RCC 7860 (cell line): Measurements from ENCODE around the gene MINK1.
"Not testable (repeated sequence)": the region's sequence is repeated elsewhere in the genome, so short reads cannot be mapped to it uniquely, and the experiment has no call there.

Experiments
- DNase-seq: peaks from one replicate; pipeline ENCODE4 v3.0.0-alpha.2; 2015; ENCODE audit warnings: low spot score
- FAIRE-seq: peaks from 2 replicates; lab custom pipeline; 2012; peaks lifted over from hg19 to GRCh38; lab: Jason Lieb, UNC

MINK1 gene

DNA sequence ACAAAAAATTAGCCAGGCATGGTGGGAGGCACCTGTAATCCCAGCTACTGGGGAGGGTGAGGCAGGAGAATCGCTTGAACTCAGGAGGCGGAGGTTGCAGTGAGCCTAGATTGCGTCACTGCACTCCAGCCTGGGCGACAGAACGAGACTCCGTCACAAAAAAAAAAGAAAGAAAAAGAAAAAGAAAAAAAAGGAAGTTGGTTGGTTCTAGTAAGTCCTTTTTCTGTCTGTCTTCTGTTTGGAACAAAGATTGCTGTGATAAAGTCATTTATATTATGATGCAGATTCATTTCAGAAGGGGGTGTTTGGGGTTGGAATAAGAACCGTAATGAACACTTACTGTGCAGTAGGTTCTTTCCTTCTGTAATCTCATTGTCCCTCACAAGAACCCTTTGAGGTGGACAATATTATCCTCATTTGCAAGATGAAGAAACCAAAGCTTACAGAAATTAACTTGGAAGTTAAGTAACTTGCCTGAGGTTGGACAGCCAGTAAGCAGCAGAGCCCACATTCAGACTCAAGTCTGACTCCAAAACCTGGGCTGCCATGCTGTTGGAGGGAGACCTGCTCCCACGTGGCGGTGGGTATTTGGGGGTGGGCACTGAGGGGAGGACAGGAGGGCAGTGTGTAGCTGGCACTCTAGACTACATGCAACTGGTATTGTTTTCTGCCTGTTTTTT, 10.3 kb downstream of the MINK1 start:
- DNase-seq (no peak), FAIRE-seq (no peak)

DNA sequence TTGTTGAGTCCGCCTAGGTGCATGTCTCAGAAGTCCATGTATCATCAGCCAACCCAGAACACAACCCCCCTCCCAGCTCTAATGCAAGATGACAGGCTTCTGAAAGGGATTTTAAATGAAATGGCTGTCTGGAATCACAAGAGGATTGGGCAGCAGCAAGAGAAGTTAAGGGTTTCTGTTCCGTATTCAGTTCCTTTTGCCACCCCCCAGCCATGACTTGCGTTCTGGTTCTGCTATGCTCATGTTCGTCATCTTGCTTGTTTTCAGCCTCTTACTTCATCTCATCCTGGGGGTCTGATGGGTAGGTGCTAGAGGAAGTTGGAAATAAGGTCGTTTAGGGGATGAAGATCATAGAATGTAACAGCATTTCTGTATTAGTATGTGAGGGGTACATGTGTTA, 12.0 kb downstream of the MINK1 start:
- DNase-seq = no peak
- no peak for FAIRE-seq

DNA sequence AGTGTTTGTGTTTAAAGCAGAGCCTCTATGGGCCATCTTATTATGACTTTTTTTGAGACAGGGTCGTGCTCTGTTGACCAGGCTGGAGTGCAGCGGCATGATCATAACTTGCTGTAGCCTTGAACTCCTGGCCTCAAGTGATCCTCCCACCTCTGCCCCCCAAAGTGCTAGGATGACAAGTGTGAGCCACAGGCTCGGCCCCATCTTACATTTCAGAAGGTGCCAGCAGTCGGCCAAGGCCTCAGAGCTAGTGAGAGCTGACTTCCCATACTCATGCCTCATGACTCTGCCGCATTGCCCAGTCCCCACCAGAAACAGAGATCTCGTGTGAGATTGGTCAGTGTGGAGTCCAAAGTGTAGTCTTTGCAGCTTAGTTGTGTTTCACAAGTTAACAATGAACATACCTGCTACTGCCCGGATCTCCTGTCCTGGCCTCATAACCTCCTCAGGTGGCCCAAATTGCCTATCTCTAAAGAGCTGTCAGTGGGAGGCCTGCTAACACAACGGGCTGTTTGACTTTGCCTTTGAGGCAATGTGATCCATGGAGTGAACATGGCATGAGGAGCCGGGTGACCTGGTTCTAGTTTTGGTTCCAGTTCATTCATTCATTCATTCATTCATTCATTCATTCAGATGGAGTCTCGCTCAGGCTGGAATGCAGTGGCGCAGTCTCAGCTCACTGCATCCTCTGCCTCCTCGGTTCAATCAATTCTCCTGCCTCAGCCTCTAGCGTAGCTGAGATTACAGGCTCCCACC, 13.7 kb downstream of the MINK1 start:
- FAIRE-seq = no peak

DNA sequence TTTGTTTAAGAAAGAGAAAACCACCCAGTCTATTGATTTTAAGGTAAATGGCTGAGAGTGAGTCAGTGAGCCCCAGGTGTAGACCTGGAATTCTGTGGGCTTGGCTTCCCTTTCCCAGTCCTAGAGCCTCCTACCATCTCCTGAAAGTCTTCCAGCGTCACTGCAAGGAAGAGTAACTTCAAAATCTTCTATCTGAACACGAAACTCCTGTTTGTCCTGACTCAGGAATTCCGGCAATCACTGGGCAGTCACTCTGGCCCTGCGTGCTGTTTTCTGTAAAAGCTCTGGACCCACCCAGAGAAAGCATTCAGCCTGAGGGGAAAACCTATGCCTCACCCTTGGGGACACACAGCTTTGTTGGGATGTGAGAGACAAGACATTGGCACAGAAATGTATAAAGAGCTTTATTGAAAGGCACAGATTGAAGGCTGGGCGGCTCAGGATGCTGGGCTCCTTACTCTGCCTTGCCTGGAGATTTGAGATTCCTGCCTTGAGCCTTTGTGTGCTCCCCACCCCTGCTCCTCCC, 15.9 kb downstream of the MINK1 start:
- FAIRE-seq = no peak
- DNase-seq = no peak

More for the DNA sequence above, 13.7 kb downstream of the MINK1 start:
- no peak for DNase-seq

DNA sequence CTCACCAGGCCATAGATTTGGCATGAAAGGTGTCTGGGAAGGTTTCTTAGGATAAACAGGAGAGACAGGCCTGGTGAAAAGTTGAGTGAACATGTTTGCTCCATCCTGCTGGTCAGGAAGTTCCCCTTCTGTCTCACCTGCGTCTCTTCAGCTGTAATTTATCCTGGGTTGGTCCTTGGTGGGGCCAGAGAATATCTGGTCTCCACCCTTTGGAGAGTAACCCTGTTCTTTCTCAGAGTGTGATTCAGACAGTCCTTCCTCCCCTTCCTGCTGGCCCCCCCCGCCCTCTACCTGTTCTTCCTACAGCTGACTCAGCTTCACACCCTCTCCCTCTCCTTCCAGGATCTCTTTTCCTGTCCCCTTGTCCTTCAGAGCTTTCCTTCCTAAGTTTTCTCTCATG, 17.1 kb downstream of the MINK1 start:
- DNase-seq = no peak
- FAIRE-seq = no peak

GRCh38 chr17:4851084-4851483, 17.9 kb downstream of the MINK1 start:
- DNase-seq (no peak), FAIRE-seq (no peak)

DNA sequence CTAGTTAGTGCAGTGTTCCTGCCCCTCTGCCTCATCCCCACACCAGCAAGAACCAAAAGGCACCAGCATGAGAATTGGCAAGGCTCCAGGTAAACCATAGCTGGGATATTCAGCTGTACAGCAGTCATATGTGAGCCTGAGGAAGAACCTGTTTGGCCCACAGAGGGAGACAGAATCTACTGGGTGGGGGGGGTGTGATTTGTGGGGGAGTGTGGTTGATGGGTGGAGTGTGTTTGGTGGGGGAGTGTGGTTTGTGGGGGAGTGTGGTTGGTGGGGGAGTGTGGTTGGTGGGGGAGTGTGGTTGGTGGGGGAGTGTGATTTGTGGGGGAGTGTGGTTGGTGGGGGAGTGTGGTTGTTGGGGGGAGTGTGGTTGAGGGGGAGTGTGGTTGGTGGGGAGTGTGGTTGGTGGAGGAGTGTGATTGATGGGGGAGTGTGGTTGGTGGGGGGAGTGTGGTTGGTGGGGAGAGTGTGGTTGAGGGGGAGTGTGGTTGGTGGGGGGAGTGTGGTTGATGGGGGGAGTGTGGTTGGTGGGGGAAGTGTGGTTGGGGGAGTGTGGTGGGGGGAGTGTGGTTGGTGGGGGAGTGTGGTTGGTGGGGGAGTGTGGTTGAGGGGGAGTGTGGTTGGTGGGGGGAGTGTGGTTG, 19.5 kb downstream of the MINK1 start:
- DNase-seq = peak; percentile 23
- no peak for FAIRE-seq

GRCh38 chr17:4853208-4853671, 20.1 kb downstream of the MINK1 start:
- no peak for FAIRE-seq
- no peak for DNase-seq

- no peak for DNase-seq
- no peak for FAIRE-seq
Observed at GRCh38 chr17:4854111-4854681, 21.1 kb downstream of the MINK1 start.

DNA sequence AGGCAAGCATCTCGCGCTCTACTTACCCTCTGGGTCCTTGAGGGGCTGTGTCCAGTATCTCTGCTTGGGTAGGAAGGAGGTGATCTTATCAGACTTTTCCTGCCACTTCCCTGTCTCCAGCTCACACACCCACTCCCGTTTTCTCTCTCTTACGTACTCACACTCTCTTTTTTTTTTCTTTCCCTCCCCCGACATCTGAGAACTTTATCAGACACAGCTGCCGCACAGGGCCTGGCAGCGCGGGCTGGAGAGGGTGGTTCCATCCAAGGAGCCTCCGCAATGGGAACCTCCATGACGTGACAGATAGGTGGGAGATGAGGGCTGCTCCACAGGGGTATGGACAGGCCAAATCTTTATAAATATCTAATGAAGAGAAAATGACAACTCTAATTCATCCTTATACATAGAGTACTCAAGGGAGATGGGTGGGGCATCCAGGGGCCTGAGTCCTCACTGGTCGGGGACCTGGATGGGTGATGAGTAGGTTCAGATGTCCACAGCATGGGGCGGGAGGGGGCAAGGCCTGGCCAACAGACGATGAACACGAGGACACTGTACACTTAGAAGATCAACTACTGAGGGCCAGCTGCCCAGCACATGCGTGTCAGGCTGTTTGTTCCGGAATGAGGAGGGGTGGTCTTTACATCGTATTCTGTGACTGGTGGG, 23.3 kb downstream of the MINK1 start:
- FAIRE-seq = no peak
- DNase-seq = no peak

DNA sequence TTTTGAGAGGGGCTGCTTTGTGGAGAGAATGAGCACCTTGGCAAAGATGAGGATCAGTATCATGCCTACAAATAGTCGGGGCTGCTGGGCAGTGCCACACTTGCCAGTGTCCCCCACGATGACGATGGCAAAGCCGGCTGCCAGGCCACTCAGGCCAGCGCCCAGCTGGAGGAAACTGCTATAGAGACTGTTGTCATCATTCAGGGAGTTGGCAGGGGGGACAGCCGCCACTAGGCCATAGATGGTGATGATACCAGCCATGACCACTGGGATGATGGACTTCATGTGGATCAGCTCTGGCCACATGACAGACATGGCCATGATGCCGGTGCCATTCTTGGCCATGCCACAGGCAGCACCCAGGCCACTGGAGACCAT, 23.8 kb downstream of the MINK1 start:
- FAIRE-seq = no peak
- DNase-seq = no peak

- DNase-seq, FAIRE-seq: not testable (repeated sequence)
Observed at GRCh38 chr17:4857347-4857746, 24.2 kb downstream of the MINK1 start.

- DNase-seq (no peak), FAIRE-seq (no peak)
Observed at GRCh38 chr17:4858068-4858881, 25.1 kb downstream of the MINK1 start.

- FAIRE-seq (no peak), DNase-seq (peak; percentile 24)
Observed at GRCh38 chr17:4858882-4859260, 25.7 kb downstream of the MINK1 start.

- DNase-seq = no peak
Observed at GRCh38 chr17:4859816-4860625, 26.9 kb downstream of the MINK1 start.

DNA sequence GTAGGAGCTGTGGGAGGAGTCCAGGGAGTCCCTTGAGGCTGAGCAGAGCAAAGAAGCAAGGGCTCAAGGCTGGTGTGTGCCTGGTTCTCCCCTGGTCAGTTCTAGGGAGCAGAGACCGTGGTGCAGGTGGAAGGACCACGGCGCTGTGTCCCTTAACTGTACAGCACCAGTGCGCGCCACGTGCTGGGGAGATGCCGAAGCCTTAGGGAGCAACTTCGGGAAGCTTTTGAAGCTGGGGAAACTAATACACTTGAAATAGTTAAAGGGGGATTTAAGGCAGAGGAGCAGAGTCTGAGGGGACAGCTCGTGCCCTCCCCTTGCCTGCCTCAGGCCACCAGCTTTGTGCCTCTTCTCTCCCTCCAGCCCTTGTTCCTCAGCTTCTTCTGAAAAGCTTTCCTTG, 27.5 kb downstream of the MINK1 start:
- FAIRE-seq = no peak
- DNase-seq = no peak

More at GRCh38 chr17:4859816-4860625, 26.9 kb downstream of the MINK1 start:
- no peak for FAIRE-seq

GRCh38 chr17:4861052-4861451, 27.9 kb downstream of the MINK1 start:
- DNase-seq = no peak
- FAIRE-seq = no peak

- no peak for DNase-seq
- no peak for FAIRE-seq
Observed at GRCh38 chr17:4862720-4863119, 29.6 kb downstream of the MINK1 start.

DNA sequence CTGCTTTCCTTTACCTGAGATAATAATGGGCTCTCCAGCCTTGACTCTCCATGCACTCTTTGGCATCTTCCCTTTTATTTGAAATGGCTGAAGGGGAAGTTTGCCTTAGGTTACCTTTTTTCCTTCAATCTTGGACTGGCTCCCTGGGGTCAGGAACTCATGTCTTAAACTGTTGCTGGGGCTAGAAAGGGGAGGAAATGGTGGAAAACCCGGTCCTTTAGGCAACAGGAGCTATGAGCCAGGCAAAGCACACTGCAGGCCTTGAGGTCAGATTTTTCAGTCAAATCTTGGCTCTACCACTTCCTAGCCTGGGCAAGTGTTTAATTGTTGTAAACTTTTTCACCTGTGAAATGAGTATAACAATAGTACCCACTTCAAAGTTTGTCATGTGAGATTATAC, 30.2 kb downstream of the MINK1 start:
- DNase-seq (no peak), FAIRE-seq (no peak)
